Right renal cortex interstitium (tissue), 3 donors: ENCODE results near the gene STXBP6. TPM values are rescaled to one million over a fixed set of nuclear protein-coding genes. Genes with fewer than 3 reads are reported as not detected.

Experiments
- DNase-seq, 3 donors: peaks; one replicate each; pipeline ENCODE4 v3.0.0-alpha.2; 2013; ENCODE audit warnings: low read depth in 3 of 3, low spot score in 2 of 3
- polyA plus RNA-seq, 3 donors: library from polyadenylated mRNA; unstranded; fragments of 120-200 nt; gene quantifications; one replicate each; pipeline ENCODE4 v1.2.1, GENCODE V29; 2013; ENCODE audit not compliant: insufficient read length in 3 of 3

Gene STXBP6
- polyA plus RNA-seq, 3 donors, result 8.8 to 9.4 (median 9.2) TPM

DNA sequence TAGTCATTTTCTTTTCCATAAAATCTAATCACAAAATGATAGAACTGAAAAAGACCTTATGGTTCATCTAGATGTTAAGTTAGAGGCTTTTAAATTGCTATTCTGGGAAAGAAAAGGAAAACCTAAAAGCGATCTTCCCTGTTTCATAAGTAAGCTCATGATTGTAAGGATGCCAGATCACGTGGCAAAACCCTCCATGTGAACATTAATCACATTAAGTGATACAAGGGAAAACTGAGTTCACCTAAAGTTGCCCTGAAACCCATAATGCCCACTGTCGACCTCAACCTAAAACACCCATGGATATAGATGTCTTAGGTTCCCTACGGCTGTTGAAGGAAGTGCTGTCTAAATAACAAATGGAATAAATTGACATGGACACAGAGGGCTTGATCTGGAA lies 3.0 kb upstream of the STXBP6 start:
- DNase-seq, result no peak

- no peak for DNase-seq
These were observed 2.4 kb upstream of the STXBP6 start for GRCh38 chr14:25052385-25052784.

DNA sequence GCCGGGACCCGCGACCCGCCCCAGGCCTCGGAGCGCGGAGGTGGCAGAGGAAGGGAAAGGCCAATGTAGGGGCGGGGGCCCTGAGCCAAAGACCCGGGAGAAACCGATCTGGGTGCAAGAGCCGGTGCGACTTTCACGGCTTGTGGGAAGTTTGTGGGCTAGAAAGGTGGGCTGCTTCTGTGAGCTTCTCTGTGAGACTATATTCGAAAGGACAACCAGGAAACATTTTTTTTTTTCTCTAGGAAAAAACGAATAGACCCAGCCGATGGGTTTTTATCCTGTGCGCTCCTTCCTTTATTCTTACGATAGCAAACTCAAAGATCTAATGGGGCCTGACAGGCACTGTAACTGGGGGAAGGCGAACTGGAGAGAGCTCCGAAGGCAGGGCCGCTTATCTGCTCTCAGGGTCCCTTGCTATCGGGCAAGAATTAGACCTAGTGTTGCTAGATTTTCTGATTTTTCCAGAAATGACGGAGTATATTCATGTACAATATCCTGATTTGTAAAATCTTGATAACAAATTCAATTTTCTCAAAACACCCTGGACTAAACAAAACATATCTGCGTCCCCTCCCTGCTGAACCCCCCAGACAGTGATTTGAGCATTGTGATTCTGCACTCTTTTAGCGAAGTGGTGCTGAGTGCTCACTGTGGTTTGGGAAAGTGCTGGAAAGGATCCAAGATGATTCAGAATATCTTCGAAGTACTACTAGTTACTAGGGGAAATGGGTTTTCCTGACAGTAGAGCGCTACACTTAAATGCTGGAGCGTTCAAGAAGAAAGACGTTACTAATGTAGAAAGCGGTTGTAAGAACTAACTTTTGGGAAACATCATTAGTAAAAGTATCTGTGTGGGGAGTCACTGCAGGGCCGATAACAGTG lies 563 bp upstream of the STXBP6 start:
- no peak for DNase-seq

DNA sequence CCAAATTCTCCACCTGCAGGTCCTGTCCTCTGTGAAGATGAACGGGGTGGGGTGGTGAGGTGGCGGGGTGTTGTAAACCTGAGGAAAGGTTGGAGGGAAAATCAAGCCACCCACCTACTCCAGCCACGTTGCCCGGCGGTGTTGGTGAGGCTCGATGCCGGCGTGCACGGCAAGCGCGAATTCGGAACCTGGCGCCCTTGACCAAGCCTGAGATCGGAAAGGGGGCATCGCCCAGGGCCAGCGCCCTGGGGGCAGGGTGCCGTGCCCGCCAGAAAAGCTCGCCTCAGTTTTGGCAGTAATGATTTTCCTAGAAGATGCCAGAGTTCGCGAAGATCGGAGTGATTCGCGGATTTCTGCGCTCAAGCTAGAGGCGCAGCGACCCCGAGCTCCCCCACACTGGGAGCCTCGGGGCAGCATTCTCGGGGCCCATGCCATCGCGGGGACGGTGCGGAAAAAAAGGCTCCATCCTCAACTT lies 817 bp downstream of the STXBP6 start:
- DNase-seq, result no peak

GRCh38 chr14:25048170-25049016 lies 1.6 kb downstream of the STXBP6 start:
- no peak for DNase-seq

DNA sequence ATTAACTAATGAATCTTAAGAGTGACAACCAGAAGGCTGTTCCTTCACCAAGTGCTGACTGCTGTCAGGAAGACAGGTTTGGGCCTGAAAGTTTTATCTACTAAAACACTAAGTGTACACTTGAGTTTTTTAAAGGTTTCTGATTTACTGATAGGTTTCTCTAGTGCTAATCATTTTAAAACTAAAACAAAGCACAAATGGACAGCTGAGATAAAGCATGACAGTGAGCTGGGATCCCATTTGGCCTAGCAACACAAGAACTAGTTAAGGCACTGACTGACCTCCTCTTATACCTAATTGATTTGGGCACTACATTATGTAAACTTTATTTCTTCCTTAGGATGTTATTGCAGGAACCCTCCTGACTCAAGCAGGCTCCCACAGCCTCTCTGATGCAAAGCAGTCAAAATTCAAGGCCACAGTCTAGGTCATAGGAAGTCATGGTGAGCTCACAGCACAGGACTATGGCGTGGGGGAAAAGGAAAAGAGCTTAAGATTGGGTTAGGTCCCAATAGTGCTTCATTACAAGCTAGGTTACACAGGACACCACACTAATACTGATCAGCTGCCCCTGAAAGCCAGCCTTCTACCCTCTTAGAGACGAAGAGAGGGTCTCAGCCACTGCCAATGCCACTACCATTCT lies 3.5 kb downstream of the STXBP6 start:
- no peak for DNase-seq

- no peak for DNase-seq
These were observed 5.7 kb downstream of the STXBP6 start for GRCh38 chr14:25044106-25044698.

GRCh38 chr14:25042362-25043299 lies 7.3 kb downstream of the STXBP6 start:
- DNase-seq, result no peak

- no peak for DNase-seq
These were observed 8.0 kb downstream of the STXBP6 start for GRCh38 chr14:25041898-25042297.

DNA sequence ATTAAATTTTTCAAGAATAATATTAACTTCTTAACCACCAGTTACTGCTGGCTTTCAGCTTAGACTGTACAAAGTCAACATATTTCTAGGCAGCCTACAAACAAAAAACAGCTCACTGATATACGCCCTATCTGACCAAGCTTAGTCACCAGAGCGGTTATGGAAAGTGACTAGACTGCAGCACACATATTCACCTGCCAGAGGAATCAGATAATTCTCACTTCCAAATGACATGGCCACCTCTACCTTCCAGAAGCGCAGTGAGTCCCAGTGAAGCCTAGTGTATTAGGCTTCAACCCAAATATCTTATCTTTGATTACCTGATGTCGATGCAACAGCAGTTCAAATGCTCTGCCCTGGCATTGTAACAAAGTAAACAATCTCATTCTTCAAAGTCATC lies 8.5 kb downstream of the STXBP6 start:
- no peak for DNase-seq

- no peak for DNase-seq
These were observed 10.0 kb downstream of the STXBP6 start for GRCh38 chr14:25039933-25040332.

GRCh38 chr14:25038044-25038668 lies 11.8 kb downstream of the STXBP6 start:
- no peak for DNase-seq

- no peak for DNase-seq
These were observed 12.9 kb downstream of the STXBP6 start for GRCh38 chr14:25037032-25037431.

DNA sequence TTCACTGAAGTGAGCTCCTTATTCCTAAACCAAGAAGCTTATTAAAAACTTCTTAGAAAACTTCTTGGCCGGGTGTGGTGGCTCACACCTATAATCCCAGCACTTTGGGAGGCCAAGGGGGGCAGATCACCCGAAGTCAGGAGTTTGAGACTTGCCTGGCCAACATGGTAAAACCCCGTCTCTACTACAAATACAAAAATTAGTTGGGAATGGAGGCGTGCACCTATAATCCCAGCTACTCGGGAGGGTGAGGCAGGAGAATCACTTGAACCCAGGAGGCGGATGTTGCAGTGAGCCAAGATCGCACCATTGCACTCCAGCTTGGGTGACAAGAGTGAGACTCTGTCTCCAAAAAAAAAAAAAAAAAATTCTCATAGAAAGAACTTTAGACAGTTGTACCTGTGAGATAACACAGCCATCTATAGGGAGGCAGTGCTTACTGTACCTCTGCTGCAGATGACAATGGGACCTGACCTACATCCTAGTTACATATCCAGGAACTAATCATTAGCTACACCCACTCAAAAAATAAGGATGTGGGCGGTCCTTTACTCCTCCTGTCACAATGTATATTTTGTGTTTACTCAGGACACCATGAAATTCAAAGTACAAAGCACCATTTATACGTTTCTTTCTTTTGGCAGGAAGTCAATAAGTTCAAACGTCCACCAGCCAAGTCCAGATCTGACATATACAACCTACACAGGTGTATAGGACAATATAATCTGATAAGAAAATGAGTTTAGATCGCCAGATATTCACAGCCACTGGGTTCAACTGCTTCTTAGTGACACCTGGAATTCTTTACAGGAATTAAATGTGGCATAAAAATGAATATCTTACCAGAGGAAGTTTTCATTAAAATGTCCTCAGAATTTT lies 14.9 kb downstream of the STXBP6 start:
- no peak for DNase-seq

DNA sequence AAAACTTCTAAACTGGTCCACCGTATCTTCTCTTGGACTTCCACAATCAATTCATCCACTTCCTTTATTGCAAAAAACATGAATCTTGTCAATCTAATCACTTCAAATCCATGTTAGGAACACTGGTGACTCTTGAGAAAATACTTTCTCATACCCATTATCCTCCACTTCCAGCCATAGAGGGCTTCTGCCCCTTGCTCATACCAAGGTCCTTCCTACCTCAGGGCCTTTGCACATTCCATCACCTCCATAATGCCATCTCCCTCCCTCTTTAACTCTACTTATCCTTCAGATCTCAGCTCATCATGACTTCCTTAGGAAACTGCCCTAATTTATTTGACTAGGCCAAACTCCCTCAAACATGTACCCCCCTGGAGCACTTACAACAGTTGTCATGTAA lies 16.6 kb downstream of the STXBP6 start:
- DNase-seq, result no peak

DNA sequence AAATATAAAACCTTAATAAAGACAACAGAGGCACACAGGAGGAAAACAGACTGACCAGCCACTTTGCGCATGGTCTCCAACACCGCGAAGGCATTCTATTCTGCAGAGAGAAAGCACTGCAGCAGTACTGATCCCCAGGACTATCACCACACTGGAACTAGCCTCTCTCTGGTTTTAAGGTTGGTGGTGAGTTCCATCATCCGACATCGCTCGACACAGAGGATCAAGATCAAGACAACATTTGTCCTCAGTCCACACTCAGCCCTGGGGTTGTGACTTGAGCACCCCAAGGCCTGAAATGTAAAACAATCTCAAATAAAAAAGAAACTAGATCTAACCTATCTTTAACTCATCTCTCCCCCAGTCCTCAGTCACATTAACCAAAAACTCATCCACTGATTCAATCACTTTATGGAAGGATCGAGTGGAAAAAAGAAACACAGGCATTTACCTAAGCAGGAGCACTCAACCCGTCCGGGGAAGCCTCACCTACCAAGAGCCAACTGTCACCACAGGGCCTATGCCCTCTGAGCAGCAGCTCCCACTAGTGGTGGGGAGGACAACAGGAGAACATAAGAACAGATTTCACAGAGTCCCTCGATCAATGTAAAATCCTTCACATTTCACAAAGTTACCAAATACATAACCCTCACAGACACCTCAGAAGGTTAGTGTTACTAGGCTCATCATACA lies 17.7 kb downstream of the STXBP6 start:
- DNase-seq, result no peak

GRCh38 chr14:25026476-25027137 lies 23.3 kb downstream of the STXBP6 start:
- DNase-seq, result no peak
